ENCODE data around the gene ELOVL7.
"Not testable (repeated sequence)": the region's sequence is repeated elsewhere in the genome, so short reads cannot be mapped to it uniquely, and the experiment has no call there.

Gene ELOVL7

DNA sequence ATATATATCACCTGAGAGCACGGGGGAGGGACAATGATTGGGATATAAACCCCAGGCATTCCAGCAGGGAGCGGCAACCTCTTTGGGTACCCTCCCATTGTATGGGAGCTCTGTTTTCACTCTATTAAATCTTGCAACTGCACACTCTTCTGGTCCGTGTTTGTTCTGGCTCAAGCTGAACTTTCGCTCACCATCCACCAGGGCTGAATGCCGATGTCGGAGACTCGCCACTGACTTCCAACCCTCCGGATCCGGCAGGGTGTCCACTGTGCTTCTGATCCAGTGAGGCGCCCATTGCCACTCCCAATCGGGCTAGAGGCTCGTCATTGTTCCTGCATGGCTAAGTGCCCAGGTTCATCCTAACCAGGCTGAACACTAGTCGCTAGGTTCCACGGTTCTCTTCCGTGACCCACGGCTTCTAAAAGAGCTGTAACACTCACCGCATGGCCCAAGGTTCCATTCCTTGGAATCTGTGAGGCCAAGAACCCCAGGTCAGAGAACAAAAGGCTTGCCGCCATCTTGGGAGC lies 48.6 kb downstream of the ELOVL7 start:
- DNase-seq (ENCODE audit: low spot score) = not testable (repeated sequence)

DNA sequence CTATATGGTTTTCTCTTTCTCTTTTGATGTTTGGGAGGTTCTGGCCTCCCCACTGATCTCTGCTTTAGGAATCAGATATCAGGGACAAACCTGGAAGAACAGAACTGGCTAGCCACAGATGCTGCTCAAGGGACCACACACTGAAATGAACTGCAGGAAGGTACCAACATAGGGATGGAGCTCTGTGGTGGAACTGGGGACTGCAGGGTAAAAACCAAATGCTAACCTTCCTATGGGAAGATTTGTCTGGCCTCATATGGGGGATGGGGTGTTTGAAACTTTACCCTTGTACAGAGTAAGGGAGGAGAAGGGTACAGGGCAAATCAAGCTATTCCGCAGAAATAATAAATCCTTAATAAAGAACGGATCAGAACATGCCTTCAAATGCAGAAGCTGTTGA lies 49.4 kb downstream of the ELOVL7 start:
- no peak for DNase-seq (ENCODE audit: low spot score)

DNA sequence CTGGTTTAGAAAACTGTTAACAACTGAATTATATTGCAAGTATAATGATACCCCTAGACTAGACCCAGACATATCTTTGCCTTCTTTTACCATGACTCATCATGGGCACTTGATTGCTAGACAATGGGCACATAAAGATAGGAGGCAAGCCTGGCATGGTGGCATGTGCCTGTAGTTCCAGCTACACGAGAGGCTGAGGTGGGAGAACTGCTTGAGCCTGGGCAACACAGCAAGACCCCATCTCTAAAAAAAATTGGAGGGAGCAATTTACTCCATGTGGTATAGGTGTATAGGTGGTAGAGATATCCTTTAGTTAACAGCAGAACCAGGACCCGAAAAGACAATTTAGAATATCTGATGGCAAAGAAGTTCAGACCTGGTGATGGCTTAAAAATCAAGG lies 51.6 kb downstream of the ELOVL7 start:
- no peak for DNase-seq (ENCODE audit: low spot score)

DNA sequence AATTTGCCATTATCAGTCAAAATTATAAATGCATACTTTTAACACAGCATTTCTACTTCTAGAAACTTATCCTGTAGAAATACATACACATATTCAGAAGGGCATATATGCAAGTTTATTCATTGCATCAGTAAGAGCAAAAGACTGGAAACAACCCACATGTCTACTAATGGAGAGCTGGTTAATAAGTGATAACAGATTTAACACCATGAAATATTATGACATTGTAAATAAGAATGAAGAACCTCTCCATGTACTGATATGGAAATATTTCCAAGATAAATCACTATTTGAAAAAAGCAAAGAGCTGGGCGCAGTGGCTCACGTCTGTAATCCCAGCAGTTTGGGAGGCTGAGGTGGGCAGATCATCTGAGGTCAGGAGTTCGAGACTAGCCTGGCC lies 54.5 kb downstream of the ELOVL7 start:
- DNase-seq (ENCODE audit: low spot score) = no peak

DNA sequence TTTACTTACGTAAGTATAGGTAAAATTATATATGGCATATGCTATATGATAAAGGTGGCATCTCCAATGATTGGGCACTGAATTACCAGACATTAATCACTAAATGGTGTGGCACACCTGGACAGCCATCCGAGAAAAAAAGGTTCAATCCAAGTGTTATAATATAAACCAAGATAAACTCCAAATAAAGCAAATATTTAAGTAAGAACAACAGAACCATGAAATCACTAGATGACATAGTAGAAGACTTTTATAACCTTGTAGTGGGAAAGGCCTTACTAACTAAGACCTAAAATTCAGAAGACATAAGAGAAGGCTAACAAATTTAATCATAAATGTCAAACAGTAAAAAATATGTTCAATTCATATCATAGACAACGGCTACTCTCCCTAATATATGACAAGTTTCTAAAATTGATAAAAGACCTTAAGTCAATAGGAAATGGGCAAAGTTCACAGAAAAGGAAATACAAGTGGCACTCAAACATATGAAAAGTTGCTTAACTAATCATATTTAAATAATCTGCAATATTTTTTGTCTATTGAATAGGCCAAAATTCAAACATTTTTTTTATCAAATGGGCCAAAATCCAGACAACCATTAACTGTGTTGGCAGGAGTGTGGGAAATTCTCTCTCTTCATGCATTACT lies 55.1 kb downstream of the ELOVL7 start:
- DNase-seq (ENCODE audit: low spot score) = no peak

DNA sequence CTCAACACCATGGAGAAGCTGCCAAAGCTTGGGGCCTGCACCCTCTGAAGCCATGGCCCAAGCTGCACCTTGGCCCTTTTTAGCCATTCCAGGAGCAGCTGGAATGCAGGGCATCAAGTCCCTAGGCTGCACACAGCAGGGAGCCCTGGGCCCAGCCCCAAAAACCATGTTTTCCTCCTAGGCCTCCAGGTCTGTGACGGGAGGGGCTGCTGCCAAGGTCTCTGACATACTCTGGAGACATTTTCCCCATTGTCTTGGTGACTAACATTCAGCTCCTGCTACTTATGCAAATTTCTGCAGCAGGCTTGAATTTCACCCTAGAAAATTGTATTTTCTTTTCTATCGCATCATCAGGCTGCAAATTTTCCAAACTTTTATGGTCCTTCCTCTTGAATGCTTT lies 64.6 kb downstream of the ELOVL7 start:
- DNase-seq (ENCODE audit: low spot score) = no peak

DNA sequence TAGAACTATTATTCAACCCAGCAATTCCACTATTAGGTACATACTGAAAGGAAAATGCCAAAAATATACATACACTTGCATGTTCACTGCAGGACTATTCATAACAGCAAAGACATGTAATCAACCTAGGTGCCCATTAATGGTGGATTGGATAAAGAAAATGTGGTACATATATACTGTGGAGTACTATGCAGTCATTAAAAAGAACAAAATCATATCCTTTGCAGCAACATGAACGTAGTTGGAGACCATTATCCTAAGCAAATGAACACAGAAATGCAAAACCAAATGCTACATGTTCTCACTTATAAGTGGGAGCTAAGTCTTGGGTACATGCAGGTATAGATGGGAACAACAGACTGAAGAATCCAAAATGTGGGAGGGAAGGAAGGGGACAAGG lies 67.7 kb downstream of the ELOVL7 start:
- DNase-seq (ENCODE audit: low spot score) = no peak

DNA sequence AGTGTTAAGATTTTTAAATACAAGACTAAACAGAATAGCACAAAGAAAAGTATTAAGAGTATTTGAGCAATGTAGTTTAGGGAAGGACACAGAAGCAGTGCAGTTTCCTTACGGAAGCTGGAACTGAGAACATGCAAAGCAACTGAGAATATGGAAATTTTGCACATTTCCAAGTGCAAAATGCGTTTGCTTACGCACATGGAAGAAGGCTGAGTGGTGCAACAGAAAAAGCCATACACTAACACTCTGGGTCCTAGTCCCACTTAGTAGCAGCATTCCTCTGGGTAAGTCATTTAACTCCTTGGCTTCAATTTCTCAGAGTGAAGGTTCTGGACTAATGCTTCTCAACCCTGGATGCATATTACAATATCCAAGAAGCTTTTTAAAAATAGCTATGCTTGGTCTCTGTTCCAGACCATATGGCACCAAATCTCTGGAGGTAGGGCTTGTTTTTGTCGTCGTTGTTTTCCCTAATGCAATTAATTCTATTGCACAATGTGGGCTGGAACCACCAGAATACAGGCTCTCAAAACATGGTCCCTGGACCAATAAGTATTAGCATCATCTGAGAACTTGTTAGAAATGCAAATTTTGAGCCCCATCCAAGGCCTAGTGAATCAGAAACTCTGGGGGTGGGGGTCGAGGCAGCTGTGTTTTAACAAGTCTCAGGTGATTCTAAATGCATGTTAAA lies 78.9 kb downstream of the ELOVL7 start:
- no peak for DNase-seq (ENCODE audit: low spot score)

DNA sequence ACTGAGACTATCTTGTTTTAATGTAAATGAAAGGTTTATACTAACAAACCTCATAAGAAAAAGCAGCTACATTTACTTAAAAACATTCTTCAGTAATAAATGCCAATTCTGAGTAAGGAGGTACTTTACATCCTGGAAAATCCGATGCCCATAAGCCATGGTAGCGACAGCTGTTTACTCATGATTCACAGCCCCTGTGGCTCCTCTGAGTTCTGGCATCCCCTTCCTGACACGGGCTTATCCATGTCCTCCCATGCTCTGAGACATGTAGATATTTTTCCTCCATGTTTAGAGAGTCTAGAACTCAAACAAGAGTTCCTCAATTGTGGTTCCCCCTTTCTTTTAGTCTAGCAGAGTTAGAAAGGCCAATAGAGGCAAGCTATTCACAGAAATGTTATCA lies 81.0 kb downstream of the ELOVL7 start:
- no peak for DNase-seq (ENCODE audit: low spot score)

DNA sequence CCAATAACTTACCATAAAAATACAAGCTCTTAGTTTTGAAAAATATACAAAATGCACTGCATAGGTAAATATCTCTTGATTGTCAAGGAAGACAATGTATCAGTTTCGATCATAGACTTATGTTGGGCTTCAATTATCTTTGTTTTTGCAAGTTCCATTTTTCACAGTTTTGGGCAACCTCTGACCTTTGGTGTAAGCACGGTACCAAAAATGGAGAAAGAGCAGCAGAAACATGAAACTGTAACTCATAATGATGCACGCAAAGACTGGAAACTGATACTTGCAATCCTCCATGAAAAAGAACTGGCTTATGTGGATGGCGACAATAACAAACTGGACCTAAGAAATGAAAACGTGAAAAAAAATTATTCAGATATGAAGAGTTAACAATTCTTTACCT lies 89.6 kb downstream of the ELOVL7 start:
- no peak for DNase-seq (ENCODE audit: low spot score)

DNA sequence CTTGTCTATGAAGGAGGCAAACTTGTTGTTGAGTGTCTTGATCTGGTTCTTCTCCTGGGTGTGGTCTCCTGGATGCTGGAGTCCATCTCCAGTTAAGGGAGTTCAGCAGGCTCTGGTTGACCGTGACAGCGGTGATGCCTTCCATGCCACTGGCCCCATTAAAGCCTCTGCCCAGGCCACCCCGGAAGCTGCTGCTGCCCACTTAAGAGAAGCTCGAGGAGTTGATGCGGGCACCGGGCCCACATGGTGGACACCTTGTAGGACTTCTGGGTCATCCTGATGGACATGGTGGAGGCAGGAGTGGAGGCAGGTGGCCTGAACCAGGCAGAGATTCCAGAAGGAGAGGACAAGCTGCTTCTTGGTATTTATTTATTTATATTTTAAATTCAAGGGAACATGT lies 99.4 kb downstream of the ELOVL7 start:
- DNase-seq (ENCODE audit: low spot score) = no peak

DNA sequence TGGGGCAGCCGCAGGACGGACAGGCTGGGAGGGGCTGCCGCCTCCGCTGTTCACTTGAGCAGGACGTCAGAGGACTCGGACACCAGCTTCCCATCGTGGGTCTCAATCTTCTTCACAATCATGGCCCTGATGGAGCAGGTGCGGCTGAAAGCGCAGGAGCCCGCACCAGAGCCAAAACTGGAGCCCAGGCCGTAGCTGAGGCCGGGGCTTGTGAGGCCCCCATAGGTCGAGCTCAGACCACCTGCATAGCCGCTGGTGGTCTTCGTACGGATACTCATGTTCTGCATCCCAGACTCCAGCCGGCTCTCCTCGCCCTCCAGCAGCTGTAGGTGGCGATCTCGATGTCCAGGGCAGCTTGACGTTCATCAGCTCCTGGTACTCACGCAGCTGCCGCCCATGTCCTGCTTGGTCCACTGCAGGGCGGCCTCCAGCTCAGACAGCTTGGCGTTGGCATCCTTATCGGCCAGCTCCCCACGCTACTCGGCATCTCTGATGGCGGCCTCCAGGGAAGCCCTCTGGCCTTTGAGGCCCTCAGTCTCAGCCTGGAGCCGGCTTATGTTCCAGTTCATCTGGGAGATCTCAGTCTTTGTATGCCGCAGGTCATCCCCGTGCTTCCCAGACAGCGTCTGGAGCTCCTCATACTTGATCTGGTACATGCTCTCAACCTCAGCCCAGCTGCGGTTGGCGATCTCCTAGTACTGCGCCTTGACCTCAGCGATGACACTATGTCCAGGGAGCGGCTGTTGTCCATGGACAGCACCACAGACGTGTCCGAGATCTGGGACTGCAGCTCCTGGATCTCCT lies 100.4 kb downstream of the ELOVL7 start:
- no peak for DNase-seq (ENCODE audit: low spot score)

DNA sequence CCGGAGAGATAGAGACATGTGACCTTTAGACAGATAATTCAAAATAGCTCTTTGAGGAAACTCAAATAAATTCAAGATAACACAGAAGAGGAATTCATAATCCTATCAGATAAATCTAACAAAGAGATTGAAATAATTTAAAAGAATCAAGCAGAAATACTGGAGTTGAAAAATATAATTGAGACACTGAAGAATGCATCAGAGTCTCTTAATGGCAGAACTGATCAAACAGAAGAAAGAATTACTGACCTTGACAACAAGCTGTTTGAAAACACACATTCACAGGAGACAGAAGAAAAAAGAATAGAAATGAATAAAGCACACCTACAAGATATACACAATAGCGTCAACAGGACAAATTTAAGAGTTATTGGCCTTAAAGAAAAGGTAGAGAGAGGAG lies 103.7 kb downstream of the ELOVL7 start:
- no peak for DNase-seq (ENCODE audit: low spot score)

DNA sequence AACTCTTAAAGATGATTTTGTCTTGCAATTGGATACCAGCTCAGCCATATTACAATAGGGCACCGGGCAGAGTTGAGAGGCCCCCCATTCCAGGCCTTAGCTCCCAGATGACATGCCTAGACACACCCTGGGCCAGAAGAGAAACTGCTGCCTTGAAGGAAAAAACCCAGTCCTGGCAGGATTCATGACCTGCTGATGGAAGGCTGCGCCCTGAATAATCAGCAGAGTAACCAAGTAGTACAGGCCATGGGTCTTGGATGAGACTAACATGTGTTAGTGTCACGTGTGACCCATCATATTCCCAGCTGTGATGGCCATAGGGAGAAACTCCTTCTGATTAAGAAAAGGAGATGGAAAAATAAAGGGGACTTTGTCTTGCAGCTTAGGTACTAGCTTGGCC lies 105.1 kb downstream of the ELOVL7 start:
- no peak for DNase-seq (ENCODE audit: low spot score)

DNA sequence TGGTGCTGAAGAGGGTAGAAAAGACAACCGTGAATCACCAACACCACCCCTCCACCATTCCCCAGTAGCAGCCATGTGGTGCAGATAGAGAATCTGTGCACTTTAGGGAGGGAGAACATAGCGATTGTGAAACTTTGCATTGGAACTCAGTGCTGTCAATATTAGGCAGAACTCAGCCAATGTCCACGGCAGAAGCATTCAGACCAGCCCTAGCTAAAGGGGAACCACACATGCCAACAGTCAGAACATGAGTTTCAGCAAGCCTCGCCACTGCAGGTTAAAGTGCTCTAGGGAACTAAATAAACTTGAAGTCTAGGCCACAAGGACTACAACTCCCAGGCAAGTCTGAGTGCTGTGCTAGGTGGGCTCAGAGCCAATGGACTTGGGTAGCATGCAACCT lies 105.6 kb downstream of the ELOVL7 start:
- no peak for DNase-seq (ENCODE audit: low spot score)

DNA sequence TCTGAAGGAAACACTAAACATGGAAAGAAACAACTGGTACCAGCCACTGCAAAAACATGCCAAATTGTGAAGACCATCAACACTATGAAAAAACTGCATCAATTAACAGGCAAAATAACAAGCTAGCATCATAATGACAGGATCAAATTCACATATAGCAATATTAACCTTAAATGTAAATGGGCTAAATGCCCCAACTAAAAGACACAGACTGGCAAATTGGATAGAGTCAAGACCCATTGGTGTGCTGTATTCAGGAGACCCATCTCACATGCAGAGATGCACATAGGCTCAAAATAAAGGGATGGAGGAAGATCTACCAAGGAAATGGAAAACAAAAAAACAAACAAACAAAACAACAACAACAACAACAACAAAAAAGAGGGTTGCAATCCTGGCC lies 113.2 kb downstream of the ELOVL7 start:
- DNase-seq (ENCODE audit: low spot score) = not testable (repeated sequence)

DNA sequence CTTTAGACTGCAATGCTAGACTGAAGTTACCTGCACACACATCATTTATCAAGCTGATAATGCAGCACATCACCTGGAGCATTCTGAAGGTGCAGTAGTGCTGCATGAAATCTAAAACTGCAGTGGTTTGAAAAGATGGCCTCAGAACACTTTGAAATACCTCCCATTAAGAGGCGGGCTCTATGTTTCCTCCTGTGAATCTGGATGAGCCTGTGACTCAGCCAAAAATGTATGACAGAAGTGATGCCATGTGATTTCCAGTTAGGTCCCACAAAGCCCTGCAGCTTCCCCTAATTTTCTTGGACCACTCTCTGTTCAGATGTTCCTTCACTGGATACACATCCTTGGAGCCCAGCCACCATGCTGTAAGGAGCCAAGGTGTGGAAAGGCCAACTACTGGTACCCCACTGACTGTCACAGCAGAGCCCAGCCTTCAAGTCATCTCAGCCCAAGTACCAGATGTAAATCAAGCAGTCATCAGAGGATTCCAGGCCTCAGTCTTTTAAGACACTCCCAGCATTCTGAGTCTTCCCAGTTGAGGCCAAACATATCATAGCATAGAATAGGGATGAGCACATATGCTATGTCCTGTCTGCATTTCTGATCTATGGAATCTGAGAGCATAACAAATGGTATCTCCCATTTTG lies 116.9 kb downstream of the ELOVL7 start:
- no peak for DNase-seq (ENCODE audit: low spot score)

DNA sequence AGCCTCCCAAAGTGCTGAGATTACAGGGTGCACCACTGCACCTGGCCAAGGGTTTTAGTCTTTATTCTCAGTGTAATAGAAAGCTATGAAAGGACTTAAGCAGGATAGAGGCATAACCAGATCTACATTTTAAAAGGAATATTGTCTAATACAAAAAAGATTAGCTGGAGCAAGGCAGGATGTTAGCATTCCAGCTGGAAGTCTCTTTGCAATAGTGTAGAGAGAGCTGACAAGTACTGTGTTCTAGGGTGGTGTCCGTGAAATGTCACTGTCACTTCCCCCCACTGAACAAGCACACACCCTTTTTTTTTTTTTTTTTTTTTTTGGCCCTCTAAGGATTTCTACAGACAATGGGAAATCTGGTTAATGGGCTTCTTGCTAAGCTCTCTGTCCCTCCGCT lies 119.9 kb downstream of the ELOVL7 start:
- DNase-seq (ENCODE audit: low spot score) = no peak

DNA sequence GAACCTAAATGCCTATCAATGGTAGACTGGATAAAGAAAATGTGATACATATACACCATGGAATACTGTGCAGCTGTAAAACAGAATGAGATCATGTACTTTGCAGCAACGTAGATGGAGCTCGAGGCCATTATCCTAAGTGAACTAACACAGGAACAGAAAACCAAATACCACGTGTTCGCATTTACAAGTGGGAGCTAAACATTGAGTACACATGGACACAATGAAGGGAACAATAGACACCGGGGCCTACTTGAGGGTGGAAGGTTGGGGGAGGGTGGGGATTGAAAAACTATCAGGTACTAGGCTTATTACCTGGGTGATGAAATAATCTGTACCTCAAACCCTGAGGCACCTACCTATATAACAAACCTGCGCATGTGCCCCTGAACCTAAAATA lies 121.7 kb downstream of the ELOVL7 start:
- no peak for DNase-seq (ENCODE audit: low spot score)

DNA sequence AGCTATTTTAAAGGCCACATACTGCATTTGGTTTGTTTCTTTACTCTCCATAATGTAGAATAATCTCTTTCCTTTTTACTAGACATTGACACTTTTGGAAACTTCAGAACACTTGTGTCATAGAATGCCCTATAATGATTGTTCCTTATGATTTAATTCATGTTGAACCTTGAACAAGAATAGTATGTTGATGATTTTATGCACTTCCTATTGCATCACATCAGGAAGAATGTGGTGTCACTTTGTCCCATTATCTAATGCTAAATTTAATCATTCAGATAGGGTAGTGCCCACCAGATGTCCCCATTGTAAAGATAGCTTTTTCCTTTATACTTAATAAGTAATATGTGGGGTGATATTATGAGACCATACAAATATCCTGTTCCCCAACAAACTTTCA lies 124.7 kb downstream of the ELOVL7 start:
- DNase-seq (ENCODE audit: low spot score) = no peak

DNA sequence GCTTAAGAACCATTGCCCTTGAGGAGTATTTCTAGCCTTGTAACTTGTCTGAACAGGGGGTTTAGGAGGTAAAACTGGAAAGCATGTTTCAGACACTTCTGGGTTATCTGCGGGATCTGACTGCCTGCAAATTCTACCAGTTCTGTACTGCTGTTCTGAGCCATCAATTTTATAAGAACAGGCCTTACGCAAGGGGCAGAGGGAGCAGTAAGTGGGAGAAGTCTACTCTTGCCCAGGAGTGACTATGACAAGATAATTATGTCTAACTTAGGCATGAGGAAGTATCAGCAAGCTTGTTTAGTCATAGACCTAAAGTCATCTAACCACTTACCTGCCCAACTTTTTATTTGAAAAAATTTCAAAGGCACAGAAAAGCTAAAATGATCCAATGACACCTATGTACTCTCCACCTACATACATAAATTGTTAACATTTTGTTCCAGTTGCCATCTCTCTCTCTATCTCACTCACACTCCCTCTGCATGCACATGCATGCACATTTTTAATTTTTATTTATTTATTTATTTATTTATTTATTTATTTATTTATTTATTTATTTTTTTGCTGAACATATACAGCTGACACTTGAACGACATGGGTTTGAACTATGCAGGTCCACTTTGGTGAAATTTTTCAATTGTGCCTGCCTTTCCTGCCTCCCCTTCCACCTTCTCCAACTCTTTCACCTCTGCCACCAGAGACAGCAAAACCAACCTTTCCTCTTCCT lies 125.7 kb downstream of the ELOVL7 start:
- DNase-seq (ENCODE audit: low spot score) = no peak
